ENCODE data around the gene OLFM2. TPM values are rescaled to one million over a fixed set of nuclear protein-coding genes. Genes with fewer than 3 reads are reported as not detected.

The OLFM2 gene
- total and polyA plus RNA-seq, 9 of the 15 experiments (the other 6 are each of a cell fraction or from before 2014, with no cell fraction given) = 0.10 to 0.33 (median 0.23) TPM; not detected in 4

- TF ChIP-seq ZBTB11 (CRISPR knock-in tag; IDR thresholded peaks at IDR 0.05) = peak in 1 of 3 experiments; percentile 37; a peak in 1 of 6 replicates
- TF ChIP-seq ZBED1 (IDR thresholded peaks at IDR 0.05) = no peak
- TF ChIP-seq MEIS2 (IDR thresholded peaks at IDR 0.05; ENCODE audit: partially characterized antibody) = no peak
- TF ChIP-seq ZNF589 (CRISPR knock-in tag; IDR thresholded peaks at IDR 0.05; ENCODE audit: low read depth) = no peak
- no peak; the same call in 1 of the 2 replicates for TF ChIP-seq CC2D1A (IDR thresholded peaks at IDR 0.05)
- no peak for TF ChIP-seq PREB (CRISPR knock-in tag; IDR thresholded peaks at IDR 0.05)
- TF ChIP-seq ZNF79 (CRISPR knock-in tag; IDR thresholded peaks at IDR 0.05; ENCODE audit: low read depth) = no peak
- TF ChIP-seq KLF10 (CRISPR knock-in tag; IDR thresholded peaks at IDR 0.05) = no peak
- TF ChIP-seq HDAC2 (IDR thresholded peaks at IDR 0.05) = peak; percentile 89
- peak; percentile 90 for TF ChIP-seq ZNF316 (IDR thresholded peaks at IDR 0.05)
- TF ChIP-seq, protein P1, sequence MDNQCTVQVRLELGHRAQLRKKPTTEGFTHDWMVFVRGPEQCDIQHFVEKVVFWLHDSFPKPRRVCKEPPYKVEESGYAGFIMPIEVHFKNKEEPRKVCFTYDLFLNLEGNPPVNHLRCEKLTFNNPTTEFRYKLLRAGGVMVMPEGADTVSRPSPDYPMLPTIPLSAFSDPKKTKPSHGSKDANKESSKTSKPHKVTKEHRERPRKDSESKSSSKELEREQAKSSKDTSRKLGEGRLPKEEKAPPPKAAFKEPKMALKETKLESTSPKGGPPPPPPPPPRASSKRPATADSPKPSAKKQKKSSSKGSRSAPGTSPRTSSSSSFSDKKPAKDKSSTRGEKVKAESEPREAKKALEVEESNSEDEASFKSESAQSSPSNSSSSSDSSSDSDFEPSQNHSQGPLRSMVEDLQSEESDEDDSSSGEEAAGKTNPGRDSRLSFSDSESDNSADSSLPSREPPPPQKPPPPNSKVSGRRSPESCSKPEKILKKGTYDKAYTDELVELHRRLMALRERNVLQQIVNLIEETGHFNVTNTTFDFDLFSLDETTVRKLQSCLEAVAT (IDR thresholded peaks at IDR 0.05) = no peak
- no peak for TF ChIP-seq STAT5B (CRISPR knock-in tag; IDR thresholded peaks at IDR 0.05)
- TF ChIP-seq, protein P2, sequence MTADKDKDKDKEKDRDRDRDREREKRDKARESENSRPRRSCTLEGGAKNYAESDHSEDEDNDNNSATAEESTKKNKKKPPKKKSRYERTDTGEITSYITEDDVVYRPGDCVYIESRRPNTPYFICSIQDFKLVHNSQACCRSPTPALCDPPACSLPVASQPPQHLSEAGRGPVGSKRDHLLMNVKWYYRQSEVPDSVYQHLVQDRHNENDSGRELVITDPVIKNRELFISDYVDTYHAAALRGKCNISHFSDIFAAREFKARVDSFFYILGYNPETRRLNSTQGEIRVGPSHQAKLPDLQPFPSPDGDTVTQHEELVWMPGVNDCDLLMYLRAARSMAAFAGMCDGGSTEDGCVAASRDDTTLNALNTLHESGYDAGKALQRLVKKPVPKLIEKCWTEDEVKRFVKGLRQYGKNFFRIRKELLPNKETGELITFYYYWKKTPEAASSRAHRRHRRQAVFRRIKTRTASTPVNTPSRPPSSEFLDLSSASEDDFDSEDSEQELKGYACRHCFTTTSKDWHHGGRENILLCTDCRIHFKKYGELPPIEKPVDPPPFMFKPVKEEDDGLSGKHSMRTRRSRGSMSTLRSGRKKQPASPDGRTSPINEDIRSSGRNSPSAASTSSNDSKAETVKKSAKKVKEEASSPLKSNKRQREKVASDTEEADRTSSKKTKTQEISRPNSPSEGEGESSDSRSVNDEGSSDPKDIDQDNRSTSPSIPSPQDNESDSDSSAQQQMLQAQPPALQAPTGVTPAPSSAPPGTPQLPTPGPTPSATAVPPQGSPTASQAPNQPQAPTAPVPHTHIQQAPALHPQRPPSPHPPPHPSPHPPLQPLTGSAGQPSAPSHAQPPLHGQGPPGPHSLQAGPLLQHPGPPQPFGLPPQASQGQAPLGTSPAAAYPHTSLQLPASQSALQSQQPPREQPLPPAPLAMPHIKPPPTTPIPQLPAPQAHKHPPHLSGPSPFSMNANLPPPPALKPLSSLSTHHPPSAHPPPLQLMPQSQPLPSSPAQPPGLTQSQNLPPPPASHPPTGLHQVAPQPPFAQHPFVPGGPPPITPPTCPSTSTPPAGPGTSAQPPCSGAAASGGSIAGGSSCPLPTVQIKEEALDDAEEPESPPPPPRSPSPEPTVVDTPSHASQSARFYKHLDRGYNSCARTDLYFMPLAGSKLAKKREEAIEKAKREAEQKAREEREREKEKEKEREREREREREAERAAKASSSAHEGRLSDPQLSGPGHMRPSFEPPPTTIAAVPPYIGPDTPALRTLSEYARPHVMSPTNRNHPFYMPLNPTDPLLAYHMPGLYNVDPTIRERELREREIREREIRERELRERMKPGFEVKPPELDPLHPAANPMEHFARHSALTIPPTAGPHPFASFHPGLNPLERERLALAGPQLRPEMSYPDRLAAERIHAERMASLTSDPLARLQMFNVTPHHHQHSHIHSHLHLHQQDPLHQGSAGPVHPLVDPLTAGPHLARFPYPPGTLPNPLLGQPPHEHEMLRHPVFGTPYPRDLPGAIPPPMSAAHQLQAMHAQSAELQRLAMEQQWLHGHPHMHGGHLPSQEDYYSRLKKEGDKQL (CRISPR knock-in tag; IDR thresholded peaks at IDR 0.05; ENCODE audit: borderline replicate concordance) = no peak
- no peak for TF ChIP-seq HNRNPK (IDR thresholded peaks at IDR 0.05; ENCODE audit: low read depth, low read length, poor library complexity, severe bottlenecking)
- peak in 1 of 2 experiments; percentile 70; a peak in 1 of 4 replicates for TF ChIP-seq NONO (IDR thresholded peaks at IDR 0.05; ENCODE audit: low read depth in 2 of 2, low read length in 1 of 2)
Measured at GRCh38 chr19:9914315-9915207, 21.8 kb downstream of the OLFM2 start (continued).
